GM12891 (cell line): Measurements from ENCODE around the gene TPP2.

Experiments
- POLR2AphosphoS5 ChIP-seq: IDR thresholded peaks from 2 replicates; pipeline ENCODE4 v1.6.1; 2011; ENCODE audit warnings: low read depth, low read length, control low read depth
- POU2F2 ChIP-seq: IDR thresholded peaks from 2 replicates; pipeline ENCODE4 v1.6.1; 2011; ENCODE audit warnings: low read depth, mild to moderate bottlenecking, control low read depth, low read length, moderate library complexity

GRCh38 chr13:102718746-102719145 is 122.0 kb downstream of the TPP2 start:
- no peak for TF ChIP-seq POLR2AphosphoS5
- no peak for TF ChIP-seq POU2F2
